Loucy (cell line): ENCODE measurements around the gene TECTA.

Experiments
- CTCF ChIP-seq: fragments of 200-600 bp; sonication (generic); conservative IDR thresholded peaks from 2 replicates; pipeline ENCODE4 v1.5.1; 2014; ENCODE audit warnings: mild to moderate bottlenecking, antibody characterized with exemption, low read length
- EZH2phosphoT487 ChIP-seq: fragments of 200-600 bp; IDR thresholded peaks from 2 replicates; pipeline ENCODE4 v1.6.1; 2018; ENCODE audit warnings: antibody characterized with exemption, mild to moderate bottlenecking, moderate library complexity, borderline replicate concordance

- TF ChIP-seq CTCF (no peak), EZH2phosphoT487 (no peak)
Measured at GRCh38 chr11:121070951-121071845, 29.8 kb upstream of the TECTA start.
